Psoas muscle (tissue), 8 donors: Measurements from ENCODE around the gene LDLRAD4. TPM values are rescaled to one million over a fixed set of nuclear protein-coding genes. Genes with fewer than 3 reads are reported as not detected.

Experiments
- ATAC-seq, 4 donors: fragments of 200-7000 bp; cut with Tn5 transposase; one replicate each; pipeline ENCODE4 v1.9.1; 2020; ENCODE audit warnings: moderate library complexity in 3 of 4, mild to moderate bottlenecking in 2 of 4
- DNase-seq, 2 donors: peaks; one replicate each; pipeline ENCODE4 v3.0.0-alpha.2; 2020
- H3K27ac ChIP-seq: fragments of 200-600 bp; one replicate; pipeline ENCODE4 v1.8.0; 2022
- H3K27me3 ChIP-seq, 3 donors: fragments of 200-600 bp in 1 of 3; one replicate each; pipeline versions ENCODE4 v1.6.1 to v1.8.0; 2013 to 2022; ENCODE audit warnings: low read length in 2 of 3, mild to moderate bottlenecking in 2 of 3, moderate library complexity in 1 of 3; ENCODE audit not compliant: insufficient read depth in 3 of 3
- H3K36me3 ChIP-seq, 2 donors: fragments of 200-600 bp in 1 of 2; one replicate each; pipeline versions ENCODE4 v1.6.1 to v1.8.0; 2013 to 2022; ENCODE audit warnings: low read depth in 1 of 2, mild to moderate bottlenecking in 1 of 2, moderate library complexity in 1 of 2; ENCODE audit not compliant: insufficient read depth in 1 of 2
- H3K4me1 ChIP-seq: fragments of 200-600 bp; one replicate; pipeline ENCODE4 v1.8.0; 2022
- H3K4me3 ChIP-seq: fragments of 200-600 bp; one replicate; pipeline ENCODE4 v1.8.0; 2022; ENCODE audit warnings: mild to moderate bottlenecking
- H3K9me3 ChIP-seq: fragments of 200-600 bp; one replicate; pipeline ENCODE4 v1.8.0; 2022
- WGBS, 3 donors: extraction: QIAGEN DNeasy Blood & Tissue Kit; methylation state at CpG; one replicate each; pipeline versions ENCODE4 v1.1.6 to v1.1.7; 2013; 5-methylcytosine and 5-hydroxymethylcytosine counted together
- intact Hi-C, 2 donors: fragments of 100-400 bp; cut with DNase I; formaldehyde crosslinking; loops; one replicate each; pipeline versions ENCODE4 v1.11.0 to v1.14.2; 2022
- polyA plus RNA-seq, 3 donors: library from polyadenylated mRNA; stranded (reverse); fragments of 200-250 nt; gene quantifications; one replicate each; pipeline ENCODE4 v1.2.3, GENCODE V29; 2013
- total RNA-seq, 4 donors: library from RNA; stranded (reverse); fragmentation: NEBNext Ultra II Directional in 2 of 4; extraction: Animal tissue kit (Norgen Biotek cat#: 25700) in 2 of 4; gene quantifications; one replicate each; pipeline versions ENCODE4 v1.2.1 to v1.2.4, GENCODE V29; 2021 to 2023
- TF ChIP-seq, protein P1 (sequence below): fragments of 200-600 bp; IDR thresholded peaks from one replicate; pipeline ENCODE4 v1.8.0; 2022; ENCODE audit warnings: antibody characterized with exemption
- donor health status: healthy with polysubstance abuse.
- donor health status: DM: no; HTN: no; CAD: no; lungs with moderate emphysema.
- donor health status: Bipolar disorder and iron deficiency.
- donor health status: healthy.
- donor health status: DM: yes; HTN: yes; CAD: no.
- donor health status: DM: no; HTN: no; CAD: no.
- donor health status: DM: no; HTN: no; CAD: no.
- donor health status: DM: yes; HTN: yes; CAD: no.

LDLRAD4 gene
- total and polyA plus RNA-seq, 7 donors: 1.8 to 13.9 (median 3.8) TPM

DNA sequence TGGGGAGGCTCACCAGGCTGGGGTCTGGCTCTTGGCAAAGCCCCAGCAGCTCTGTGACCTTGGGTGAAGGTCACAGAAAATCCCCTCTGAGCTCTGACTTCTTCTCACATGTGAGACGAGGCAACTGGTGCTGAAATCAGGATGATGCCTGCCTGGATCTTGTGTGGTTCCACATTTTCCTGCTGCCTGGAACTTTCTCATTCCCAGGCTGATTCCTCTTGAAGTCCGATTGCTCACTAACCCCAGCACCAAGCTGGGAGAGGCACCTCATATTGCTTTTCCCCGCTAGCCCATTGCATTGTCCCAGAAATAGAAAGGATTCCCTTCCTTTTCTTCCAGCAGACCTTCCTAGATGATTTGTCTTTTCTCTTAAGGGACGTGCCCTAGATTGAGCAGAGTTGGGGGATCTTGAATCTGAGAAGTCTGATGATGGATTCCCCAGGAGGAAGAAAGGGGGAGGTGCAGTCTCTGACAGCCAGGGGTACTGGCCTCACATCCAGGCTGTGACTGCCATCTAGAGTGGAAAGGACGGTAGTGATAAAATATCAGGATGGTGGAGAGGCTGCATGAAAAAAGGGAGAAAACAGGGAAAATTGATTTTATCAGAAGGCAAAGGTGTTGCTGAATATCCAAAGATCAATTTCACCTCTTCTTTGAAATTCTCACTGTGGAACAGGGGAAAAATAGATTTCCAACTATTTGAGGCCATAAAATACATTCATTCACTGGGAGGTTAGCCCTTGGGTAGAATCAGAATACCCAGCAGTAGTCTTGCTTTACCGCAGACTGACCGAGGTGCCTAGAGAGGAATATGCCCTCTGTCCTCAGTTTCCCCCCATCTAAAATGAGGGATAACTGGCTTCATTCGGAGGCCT lies 411.5 kb downstream of the LDLRAD4 start:
- intact Hi-C loops: loop anchor here (2.0 to 5.0 kb wide), 3 partner anchors 71 to 413 kb away; partner anchors contain the start of gene LDLRAD4 (in 2 of the 2)
- Histone ChIP-seq H3K9me3 (peaks cover 6% of the 10 kb centered on the region), H3K4me3 (no peak overlapping the region), H3K27ac (no peak overlapping the region), H3K4me1 (no peaks in the 10 kb centered on the region), H3K36me3 (no peaks in the 10 kb centered on the region), H3K27me3 (no peaks in the 10 kb centered on the region)
- ATAC-seq: peak; percentile 75 to 95 (median 90)
- no peak for DNase-seq
- 45 to 48% (median 46%) methylated on average over 8 of the region's 8 CpGs for WGBS, 3 donors
- TF ChIP-seq, protein P1, sequence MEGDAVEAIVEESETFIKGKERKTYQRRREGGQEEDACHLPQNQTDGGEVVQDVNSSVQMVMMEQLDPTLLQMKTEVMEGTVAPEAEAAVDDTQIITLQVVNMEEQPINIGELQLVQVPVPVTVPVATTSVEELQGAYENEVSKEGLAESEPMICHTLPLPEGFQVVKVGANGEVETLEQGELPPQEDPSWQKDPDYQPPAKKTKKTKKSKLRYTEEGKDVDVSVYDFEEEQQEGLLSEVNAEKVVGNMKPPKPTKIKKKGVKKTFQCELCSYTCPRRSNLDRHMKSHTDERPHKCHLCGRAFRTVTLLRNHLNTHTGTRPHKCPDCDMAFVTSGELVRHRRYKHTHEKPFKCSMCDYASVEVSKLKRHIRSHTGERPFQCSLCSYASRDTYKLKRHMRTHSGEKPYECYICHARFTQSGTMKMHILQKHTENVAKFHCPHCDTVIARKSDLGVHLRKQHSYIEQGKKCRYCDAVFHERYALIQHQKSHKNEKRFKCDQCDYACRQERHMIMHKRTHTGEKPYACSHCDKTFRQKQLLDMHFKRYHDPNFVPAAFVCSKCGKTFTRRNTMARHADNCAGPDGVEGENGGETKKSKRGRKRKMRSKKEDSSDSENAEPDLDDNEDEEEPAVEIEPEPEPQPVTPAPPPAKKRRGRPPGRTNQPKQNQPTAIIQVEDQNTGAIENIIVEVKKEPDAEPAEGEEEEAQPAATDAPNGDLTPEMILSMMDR: peak; percentile 76

DNA sequence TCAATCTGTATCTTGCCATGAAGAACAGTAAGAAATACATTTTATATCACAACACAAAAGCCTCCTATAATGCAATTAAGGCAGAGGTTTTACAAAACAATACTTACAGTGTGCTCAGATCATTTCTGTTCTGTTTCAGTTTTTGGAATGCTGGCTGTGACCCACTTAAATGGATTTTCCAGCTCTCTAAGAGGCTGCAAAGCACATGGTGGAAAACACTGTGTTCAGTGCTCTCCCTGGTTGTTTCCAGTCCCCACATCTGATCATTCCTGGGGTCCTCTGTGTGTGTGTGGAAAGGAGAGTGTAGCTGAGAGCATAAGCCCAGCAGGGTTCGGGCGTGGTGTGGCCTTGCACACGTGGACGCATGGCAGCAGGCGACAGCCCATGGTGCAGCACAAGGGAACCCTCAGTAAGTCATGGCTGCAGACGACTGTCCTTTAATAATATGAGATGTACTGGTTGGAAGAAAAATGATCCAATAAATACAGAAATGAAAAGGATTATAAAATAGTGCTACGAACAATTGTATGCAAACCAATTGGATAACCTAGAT lies 412.2 kb downstream of the LDLRAD4 start:
- peaks cover 6% of the 10 kb centered on the region for H3K9me3 ChIP-seq
- intact Hi-C loops: loop anchor here (2.0 to 5.0 kb wide), 2 partner anchors 72 to 413 kb away; partner anchors contain the start of gene LDLRAD4 (in 2 of the 2)
- H3K4me3 ChIP-seq: no peak overlapping the region
- no peaks in the 10 kb centered on the region for H3K27me3 ChIP-seq
- no peaks in the 10 kb centered on the region for H3K36me3 ChIP-seq
- no peak overlapping the region for H3K27ac ChIP-seq
- no peak for DNase-seq
- TF ChIP-seq, protein P1: no peak
- WGBS, 3 donors: 86 to 93% (median 86%) methylated on average over 7 of the region's 7 CpGs
- no peak for ATAC-seq
- H3K4me1 ChIP-seq: no peaks in the 10 kb centered on the region

DNA sequence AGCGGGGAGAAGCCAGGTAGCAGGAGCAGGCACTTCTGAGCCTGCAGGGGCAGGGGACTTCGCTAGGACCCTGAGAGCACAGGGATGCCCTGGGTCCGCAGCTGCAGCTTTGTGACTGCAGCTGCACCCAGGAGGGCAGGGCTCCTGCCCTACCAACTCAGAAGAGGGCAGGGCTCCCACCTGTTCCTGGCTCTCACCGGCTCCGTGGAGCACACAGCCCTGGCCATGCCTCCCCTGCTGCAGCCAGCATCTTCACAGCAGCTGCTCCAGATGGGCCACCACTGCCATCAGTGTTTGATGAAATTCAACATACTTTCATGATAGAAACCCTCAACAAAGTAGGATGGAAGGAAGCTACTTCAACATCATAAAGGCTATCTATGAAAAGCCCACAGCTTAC lies 415.1 kb downstream of the LDLRAD4 start:
- 74 to 75% (median 74%) methylated on average over 4 to 5 of the region's 5 CpGs for WGBS, 3 donors
- no peak overlapping the region for H3K27ac ChIP-seq
- no peaks in the 10 kb centered on the region for H3K36me3 ChIP-seq
- H3K4me1 ChIP-seq: no peaks in the 10 kb centered on the region
- H3K27me3 ChIP-seq: no peaks in the 10 kb centered on the region
- intact Hi-C loops: loop anchor here (5.0 kb wide), 1 partner anchor 416 kb away; the partner anchor contains the start of gene LDLRAD4 (in 2 of the 2)
- H3K9me3 ChIP-seq: peaks cover 6% of the 10 kb centered on the region
- no peak for ATAC-seq
- H3K4me3 ChIP-seq: no peak overlapping the region
- no peak for DNase-seq
- TF ChIP-seq, protein P1: no peak

DNA sequence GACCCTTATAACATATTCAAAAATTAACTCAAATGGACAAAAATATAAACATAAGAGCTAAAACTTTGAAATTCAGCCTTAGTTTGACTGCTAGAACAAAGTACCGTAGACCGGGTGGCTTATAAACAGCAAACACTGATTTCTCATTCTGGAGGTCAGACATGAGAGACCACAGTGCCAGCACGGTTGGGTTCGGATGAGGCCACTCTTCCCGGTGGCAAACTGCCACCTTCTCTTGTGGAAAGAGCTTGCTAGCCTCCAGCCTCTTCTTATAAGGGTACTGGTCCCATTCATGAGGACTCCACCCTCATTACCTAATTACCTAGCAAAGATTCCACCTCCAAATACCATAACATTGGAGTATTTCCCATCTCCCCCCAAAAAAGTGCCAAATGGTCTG lies 416.5 kb downstream of the LDLRAD4 start:
- Histone ChIP-seq H3K27ac (no peak overlapping the region), H3K27me3 (no peaks in the 10 kb centered on the region), H3K4me3 (no peak overlapping the region), H3K36me3 (no peaks in the 10 kb centered on the region), H3K9me3 (peaks cover 6% of the 10 kb centered on the region), H3K4me1 (no peaks in the 10 kb centered on the region)
- DNase-seq (no peak), ATAC-seq (no peak)
- TF ChIP-seq, protein P1: no peak
- intact Hi-C loops: no loop called here
- WGBS, 3 donors: 24 to 30% (median 29%) methylated on average over 5 of the region's 5 CpGs
